Bronchial epithelial cell (primary cell): Measurements from ENCODE around the gene FAM83C. TPM values are rescaled to one million over a fixed set of nuclear protein-coding genes. Genes with fewer than 3 reads are reported as not detected.
A peak's percentile ranks its signal among the peaks of the same experiment; 100 is the strongest.

Experiments used
- DNase-seq: peaks from one replicate; pipeline ENCODE4 v3.0.0-alpha.2; 2010; ENCODE audit warnings: low read depth
- FAIRE-seq: peaks from 2 replicates; lab custom pipeline; 2011; peaks lifted over from hg19 to GRCh38; lab: Jason Lieb, UNC
- H3K27me3 ChIP-seq: 2 replicates; pipeline ENCODE4 v1.5.1; 2011; ENCODE audit warnings: low read length; ENCODE audit not compliant: control insufficient read depth, insufficient read depth
- H3K36me3 ChIP-seq: 2 replicates; pipeline ENCODE4 v1.5.1; 2011; ENCODE audit warnings: low read length; ENCODE audit not compliant: control insufficient read depth, insufficient read depth
- H3K4me3 ChIP-seq: 2 replicates; pipeline ENCODE4 v1.5.1; 2011; ENCODE audit warnings: mild to moderate bottlenecking, low read depth, low read length, control low read depth
- total RNA-seq: library from RNA; depleted of rRNA; stranded (reverse); fragments of >200 nt; gene quantifications from 2 replicates; pipeline ENCODE4 v1.2.1, GENCODE V29; 2014
- TF ChIP-seq, protein P1 (sequence below): IDR thresholded peaks from 2 replicates; pipeline ENCODE4 v1.5.1; 2011; ENCODE audit warnings: mild to moderate bottlenecking, moderate library complexity, low read length, control low read depth, inconsistent platforms; ENCODE audit not compliant: insufficient read depth, severe bottlenecking

The FAM83C gene
- total RNA-seq, 1 donor from 2014 or later = 0.26 TPM

- FAIRE-seq (no peak), DNase-seq (peak; percentile 62)
- TF ChIP-seq, protein P1, sequence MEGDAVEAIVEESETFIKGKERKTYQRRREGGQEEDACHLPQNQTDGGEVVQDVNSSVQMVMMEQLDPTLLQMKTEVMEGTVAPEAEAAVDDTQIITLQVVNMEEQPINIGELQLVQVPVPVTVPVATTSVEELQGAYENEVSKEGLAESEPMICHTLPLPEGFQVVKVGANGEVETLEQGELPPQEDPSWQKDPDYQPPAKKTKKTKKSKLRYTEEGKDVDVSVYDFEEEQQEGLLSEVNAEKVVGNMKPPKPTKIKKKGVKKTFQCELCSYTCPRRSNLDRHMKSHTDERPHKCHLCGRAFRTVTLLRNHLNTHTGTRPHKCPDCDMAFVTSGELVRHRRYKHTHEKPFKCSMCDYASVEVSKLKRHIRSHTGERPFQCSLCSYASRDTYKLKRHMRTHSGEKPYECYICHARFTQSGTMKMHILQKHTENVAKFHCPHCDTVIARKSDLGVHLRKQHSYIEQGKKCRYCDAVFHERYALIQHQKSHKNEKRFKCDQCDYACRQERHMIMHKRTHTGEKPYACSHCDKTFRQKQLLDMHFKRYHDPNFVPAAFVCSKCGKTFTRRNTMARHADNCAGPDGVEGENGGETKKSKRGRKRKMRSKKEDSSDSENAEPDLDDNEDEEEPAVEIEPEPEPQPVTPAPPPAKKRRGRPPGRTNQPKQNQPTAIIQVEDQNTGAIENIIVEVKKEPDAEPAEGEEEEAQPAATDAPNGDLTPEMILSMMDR = no peak
- H3K36me3 ChIP-seq = no peaks in the 10 kb centered on the region
- H3K27me3 ChIP-seq = no peaks in the 10 kb centered on the region
- no peak overlapping the region for H3K4me3 ChIP-seq
Observed at GRCh38 chr20:35320396-35321126, 28.3 kb upstream of the FAM83C start.

DNA sequence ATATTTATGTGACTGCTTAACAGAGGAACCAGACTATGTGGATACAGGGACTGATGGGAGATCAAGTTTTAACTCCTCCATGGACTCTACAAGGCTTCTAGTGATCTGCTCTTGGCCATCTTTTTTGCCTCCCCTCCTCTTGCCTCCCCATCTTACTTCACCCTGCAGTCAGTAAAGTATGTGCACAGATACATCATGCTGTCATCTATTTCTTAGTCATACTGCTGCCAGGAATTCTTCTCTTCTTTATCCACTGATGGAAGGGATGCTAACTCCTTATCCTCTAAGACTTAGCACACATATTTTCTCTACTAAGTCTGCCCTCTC, 27.6 kb upstream of the FAM83C start:
- H3K27me3 ChIP-seq = no peaks in the 10 kb centered on the region
- DNase-seq = peak; percentile 65
- FAIRE-seq = no peak
- H3K36me3 ChIP-seq = no peaks in the 10 kb centered on the region
- H3K4me3 ChIP-seq = no peak overlapping the region
- TF ChIP-seq, protein P1 = no peak

- FAIRE-seq (no peak), DNase-seq (peak; percentile 56)
- Histone ChIP-seq H3K36me3 (no peaks in the 10 kb centered on the region), H3K27me3 (no peaks in the 10 kb centered on the region), H3K4me3 (no peak overlapping the region)
- TF ChIP-seq, protein P1 = no peak
Observed at GRCh38 chr20:35319192-35319870, 27.1 kb upstream of the FAM83C start.

- peak; percentile 99 for DNase-seq
- FAIRE-seq = peak; percentile 96
- Histone ChIP-seq H3K4me3 (no peak overlapping the region), H3K36me3 (no peaks in the 10 kb centered on the region), H3K27me3 (no peaks in the 10 kb centered on the region)
- TF ChIP-seq, protein P1 = no peak
Observed at GRCh38 chr20:35318502-35319157, 26.4 kb upstream of the FAM83C start.

- no peaks in the 10 kb centered on the region for H3K27me3 ChIP-seq
- no peak for FAIRE-seq
- H3K36me3 ChIP-seq = no peaks in the 10 kb centered on the region
- TF ChIP-seq, protein P1 = no peak
- DNase-seq = no peak
- no peak overlapping the region for H3K4me3 ChIP-seq
Observed at GRCh38 chr20:35317416-35318210, 25.4 kb upstream of the FAM83C start.
